ENCODE measurements around the gene BGLAP. TPM values are rescaled to one million over a fixed set of nuclear protein-coding genes. Genes with fewer than 3 reads are reported as not detected.

BGLAP gene
- 1.2 TPM for total RNA-seq (ENCODE audit: unreplicated experiment)
- long read RNA-seq, result 0 reads

DNA sequence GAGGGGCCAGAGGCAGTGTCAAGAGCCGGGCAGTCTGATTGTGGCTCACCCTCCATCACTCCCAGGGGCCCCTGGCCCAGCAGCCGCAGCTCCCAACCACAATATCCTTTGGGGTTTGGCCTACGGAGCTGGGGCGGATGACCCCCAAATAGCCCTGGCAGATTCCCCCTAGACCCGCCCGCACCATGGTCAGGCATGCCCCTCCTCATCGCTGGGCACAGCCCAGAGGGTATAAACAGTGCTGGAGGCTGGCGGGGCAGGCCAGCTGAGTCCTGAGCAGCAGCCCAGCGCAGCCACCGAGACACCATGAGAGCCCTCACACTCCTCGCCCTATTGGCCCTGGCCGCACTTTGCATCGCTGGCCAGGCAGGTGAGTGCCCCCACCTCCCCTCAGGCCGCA is at the start of gene BGLAP:
Gene BGLAP (plus strand): TSS at position 259 of the 400 bp plus-strand sequence. CDS start 48 bp downstream, at position 307.
- H3K27ac Mint-ChIP-seq (ENCODE audit: unreplicated experiment), result no peak within 1 kb of the TSS
- TF ChIP-seq, protein P1, sequence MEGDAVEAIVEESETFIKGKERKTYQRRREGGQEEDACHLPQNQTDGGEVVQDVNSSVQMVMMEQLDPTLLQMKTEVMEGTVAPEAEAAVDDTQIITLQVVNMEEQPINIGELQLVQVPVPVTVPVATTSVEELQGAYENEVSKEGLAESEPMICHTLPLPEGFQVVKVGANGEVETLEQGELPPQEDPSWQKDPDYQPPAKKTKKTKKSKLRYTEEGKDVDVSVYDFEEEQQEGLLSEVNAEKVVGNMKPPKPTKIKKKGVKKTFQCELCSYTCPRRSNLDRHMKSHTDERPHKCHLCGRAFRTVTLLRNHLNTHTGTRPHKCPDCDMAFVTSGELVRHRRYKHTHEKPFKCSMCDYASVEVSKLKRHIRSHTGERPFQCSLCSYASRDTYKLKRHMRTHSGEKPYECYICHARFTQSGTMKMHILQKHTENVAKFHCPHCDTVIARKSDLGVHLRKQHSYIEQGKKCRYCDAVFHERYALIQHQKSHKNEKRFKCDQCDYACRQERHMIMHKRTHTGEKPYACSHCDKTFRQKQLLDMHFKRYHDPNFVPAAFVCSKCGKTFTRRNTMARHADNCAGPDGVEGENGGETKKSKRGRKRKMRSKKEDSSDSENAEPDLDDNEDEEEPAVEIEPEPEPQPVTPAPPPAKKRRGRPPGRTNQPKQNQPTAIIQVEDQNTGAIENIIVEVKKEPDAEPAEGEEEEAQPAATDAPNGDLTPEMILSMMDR (IDR thresholded peaks at IDR 0.05; ENCODE audit: unreplicated experiment), result no peak
- H3K4me1 Mint-ChIP-seq (ENCODE audit: unreplicated experiment), result peaks cover 7% of the 10 kb centered on the region
- H3K9me3 Mint-ChIP-seq (ENCODE audit: unreplicated experiment), result no peaks in the 10 kb centered on the region
- H3K4me3 Mint-ChIP-seq (ENCODE audit: unreplicated experiment), result no peak within 1 kb of the TSS
- H3K27me3 Mint-ChIP-seq (ENCODE audit: unreplicated experiment), result peaks cover 13% of the 10 kb centered on the region
- H3K36me3 Mint-ChIP-seq (ENCODE audit: low read depth, unreplicated experiment), result peaks cover 12% of the 10 kb centered on the region
- no peak for DNase-seq (ENCODE audit: low spot score)

- peaks cover 8% of the 10 kb centered on the region for H3K36me3 Mint-ChIP-seq (ENCODE audit: low read depth, unreplicated experiment)
- peak overlapping the region; percentile 10 for H3K4me3 Mint-ChIP-seq (ENCODE audit: unreplicated experiment)
- peaks cover 11% of the 10 kb centered on the region for H3K4me1 Mint-ChIP-seq (ENCODE audit: unreplicated experiment)
- TF ChIP-seq, protein P1 (IDR thresholded peaks at IDR 0.05; ENCODE audit: unreplicated experiment), result no peak
- H3K9me3 Mint-ChIP-seq (ENCODE audit: unreplicated experiment), result no peaks in the 10 kb centered on the region
- DNase-seq (ENCODE audit: low spot score), result no peak
- peak overlapping the region; percentile 80 for H3K27ac Mint-ChIP-seq (ENCODE audit: unreplicated experiment)
- peaks cover 10% of the 10 kb centered on the region for H3K27me3 Mint-ChIP-seq (ENCODE audit: unreplicated experiment)
Measured at GRCh38 chr1:156193208-156193487, 48.8 kb upstream of the BGLAP start.

- Mint-ChIP-seq H3K27me3 (ENCODE audit: unreplicated experiment) (peaks cover 10% of the 10 kb centered on the region), H3K4me3 (ENCODE audit: unreplicated experiment) (peak within 1 kb of the TSS; percentile 97), H3K27ac (ENCODE audit: unreplicated experiment) (peak within 1 kb of the TSS; percentile 80), H3K9me3 (ENCODE audit: unreplicated experiment) (no peaks in the 10 kb centered on the region), H3K4me1 (ENCODE audit: unreplicated experiment) (peaks cover 11% of the 10 kb centered on the region), H3K36me3 (ENCODE audit: low read depth, unreplicated experiment) (peaks cover 8% of the 10 kb centered on the region)
- TF ChIP-seq, protein P1 (IDR thresholded peaks at IDR 0.05; ENCODE audit: unreplicated experiment), result peak; percentile 75
- peak; percentile 93 for DNase-seq (ENCODE audit: low spot score)
Measured at GRCh38 chr1:156193488-156194299, 48.3 kb upstream of the BGLAP start, which contains the start of gene SLC25A44. Gene SLC25A44, plus strand, starts transcription at chr1:156194104. Its CDS starts 5,744 bp downstream, at chr1:156199848.

DNA sequence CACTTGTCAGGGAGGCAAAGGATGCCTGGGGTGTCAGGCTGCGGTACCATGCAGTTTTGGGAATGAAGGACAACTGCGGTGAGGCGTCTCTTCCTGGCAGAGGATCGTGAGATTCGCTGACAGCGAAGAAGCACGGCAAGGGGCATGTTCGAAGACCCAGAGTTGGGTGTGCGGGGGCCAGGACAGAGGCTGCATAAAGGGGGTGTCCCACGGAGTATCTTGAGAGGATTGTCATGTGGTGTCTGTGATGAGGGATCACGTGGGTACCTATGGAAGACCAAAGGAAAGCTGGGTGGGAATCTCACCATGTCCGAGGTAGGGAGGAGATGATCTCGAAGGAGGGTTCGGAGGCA is 47.7 kb upstream of the BGLAP start:
- H3K9me3 Mint-ChIP-seq (ENCODE audit: unreplicated experiment), result no peaks in the 10 kb centered on the region
- DNase-seq (ENCODE audit: low spot score), result no peak
- peak overlapping the region; percentile 80 for H3K27ac Mint-ChIP-seq (ENCODE audit: unreplicated experiment)
- peaks cover 8% of the 10 kb centered on the region for H3K27me3 Mint-ChIP-seq (ENCODE audit: unreplicated experiment)
- TF ChIP-seq, protein P1 (IDR thresholded peaks at IDR 0.05; ENCODE audit: unreplicated experiment), result no peak
- peaks cover 8% of the 10 kb centered on the region for H3K36me3 Mint-ChIP-seq (ENCODE audit: low read depth, unreplicated experiment)
- H3K4me1 Mint-ChIP-seq (ENCODE audit: unreplicated experiment), result peaks cover 11% of the 10 kb centered on the region
- H3K4me3 Mint-ChIP-seq (ENCODE audit: unreplicated experiment), result peak overlapping the region; percentile 97

- TF ChIP-seq, protein P1 (IDR thresholded peaks at IDR 0.05; ENCODE audit: unreplicated experiment), result no peak
- Mint-ChIP-seq H3K4me3 (ENCODE audit: unreplicated experiment) (no peak overlapping the region), H3K27ac (ENCODE audit: unreplicated experiment) (no peak overlapping the region), H3K27me3 (ENCODE audit: unreplicated experiment) (peaks cover 8% of the 10 kb centered on the region), H3K9me3 (ENCODE audit: unreplicated experiment) (no peaks in the 10 kb centered on the region), H3K36me3 (ENCODE audit: low read depth, unreplicated experiment) (peaks cover 21% of the 10 kb centered on the region), H3K4me1 (ENCODE audit: unreplicated experiment) (peaks cover 11% of the 10 kb centered on the region)
- DNase-seq (ENCODE audit: low spot score), result no peak
Measured at GRCh38 chr1:156195853-156196252, 46.1 kb upstream of the BGLAP start.
